ENCODE data around the gene PRRG4. TPM values are rescaled to one million over a fixed set of nuclear protein-coding genes. Genes with fewer than 3 reads are reported as not detected.

The PRRG4 gene
- total and polyA plus RNA-seq, 2 of the 13 experiments (the other 11 are each of a cell fraction or from before 2014, with no cell fraction given), result 0.24 to 0.95 TPM

DNA sequence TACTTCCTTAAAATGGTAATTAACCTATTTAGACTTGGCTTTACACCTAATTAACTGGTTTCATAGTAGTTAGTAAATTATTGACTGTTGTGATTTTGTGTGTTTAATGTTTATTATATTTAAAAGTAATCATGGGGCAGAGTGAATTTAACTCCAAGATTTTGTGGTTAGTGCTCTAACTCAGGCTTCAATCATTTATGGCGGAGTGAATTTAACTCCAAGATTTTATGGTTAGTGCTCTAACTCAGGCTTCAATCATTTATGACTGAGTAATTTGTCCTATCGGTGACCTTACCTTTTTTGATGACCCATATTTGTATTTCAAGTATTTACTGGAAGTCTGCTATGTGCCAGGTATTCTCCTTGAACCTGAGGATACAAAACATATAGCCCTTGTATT, 7.2 kb downstream of the PRRG4 start:
- Histone ChIP-seq H3K4me3 (replicated peaks in 1 of 3; ENCODE audit: insufficient read depth in 1 of 3, low read depth in 2 of 3, low read length in 3 of 3) (no peak overlapping the region), H3K4me1 (ENCODE audit: insufficient read depth, low read length) (no peaks in the 10 kb centered on the region), H4K20me1 (ENCODE audit: insufficient read depth, low read length) (no peaks in the 10 kb centered on the region), H3K9me3 (ENCODE audit: low read length) (no peaks in the 10 kb centered on the region), H3K27ac (ENCODE audit: extremely low read length, insufficient read depth, low read length) (no peak overlapping the region), H3K36me3 (replicated peaks in 1 of 2; ENCODE audit: control insufficient read depth in 1 of 2, insufficient read depth in 2 of 2, low read length in 2 of 2) (no peaks in the 10 kb centered on the region), H3K9ac (ENCODE audit: insufficient read depth, low read depth, low read length) (no peak overlapping the region), H2AFZ (ENCODE audit: low read length) (no peak overlapping the region), H3K27me3 (ENCODE audit: control insufficient read depth in 1 of 2, insufficient read depth in 2 of 2, low read length in 2 of 2) (no peaks in the 10 kb centered on the region), H3K4me2 (ENCODE audit: low read depth, low read length) (no peak overlapping the region), H3K79me2 (ENCODE audit: insufficient read depth, low read length) (no peaks in the 10 kb centered on the region)
- FAIRE-seq (no peak), DNase-seq (ENCODE audit: low spot score) (no peak), ATAC-seq (no peak)
- POLR2A ChIA-PET, result no interaction called here
- in situ Hi-C loops (cut with HindIII; ENCODE audit: extremely low pct_ligation_motif_present, low pct_unique_long_range_greater_than_20kb) (no loop called here), intact Hi-C loops (cut with micrococcal nuclease; ENCODE audit: unreplicated experiment) (no loop called here)
- TF ChIP-seq, protein P1, sequence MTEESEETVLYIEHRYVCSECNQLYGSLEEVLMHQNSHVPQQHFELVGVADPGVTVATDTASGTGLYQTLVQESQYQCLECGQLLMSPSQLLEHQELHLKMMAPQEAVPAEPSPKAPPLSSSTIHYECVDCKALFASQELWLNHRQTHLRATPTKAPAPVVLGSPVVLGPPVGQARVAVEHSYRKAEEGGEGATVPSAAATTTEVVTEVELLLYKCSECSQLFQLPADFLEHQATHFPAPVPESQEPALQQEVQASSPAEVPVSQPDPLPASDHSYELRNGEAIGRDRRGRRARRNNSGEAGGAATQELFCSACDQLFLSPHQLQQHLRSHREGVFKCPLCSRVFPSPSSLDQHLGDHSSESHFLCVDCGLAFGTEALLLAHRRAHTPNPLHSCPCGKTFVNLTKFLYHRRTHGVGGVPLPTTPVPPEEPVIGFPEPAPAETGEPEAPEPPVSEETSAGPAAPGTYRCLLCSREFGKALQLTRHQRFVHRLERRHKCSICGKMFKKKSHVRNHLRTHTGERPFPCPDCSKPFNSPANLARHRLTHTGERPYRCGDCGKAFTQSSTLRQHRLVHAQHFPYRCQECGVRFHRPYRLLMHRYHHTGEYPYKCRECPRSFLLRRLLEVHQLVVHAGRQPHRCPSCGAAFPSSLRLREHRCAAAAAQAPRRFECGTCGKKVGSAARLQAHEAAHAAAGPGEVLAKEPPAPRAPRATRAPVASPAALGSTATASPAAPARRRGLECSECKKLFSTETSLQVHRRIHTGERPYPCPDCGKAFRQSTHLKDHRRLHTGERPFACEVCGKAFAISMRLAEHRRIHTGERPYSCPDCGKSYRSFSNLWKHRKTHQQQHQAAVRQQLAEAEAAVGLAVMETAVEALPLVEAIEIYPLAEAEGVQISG (CRISPR knock-in tag; IDR thresholded peaks at IDR 0.05), result no peak
- TF ChIP-seq HNRNPK (IDR thresholded peaks at IDR 0.05; ENCODE audit: low read depth, low read length, poor library complexity, severe bottlenecking) (no peak), ZNF12 (CRISPR knock-in tag; IDR thresholded peaks at IDR 0.05) (no peak), ZNF143 (CRISPR knock-in tag; IDR thresholded peaks at IDR 0.05) (no peak), SP140L (CRISPR knock-in tag; IDR thresholded peaks at IDR 0.05; ENCODE audit: borderline replicate concordance) (no peak), SOX6 (IDR thresholded peaks at IDR 0.05) (no peak), SOX6 (CRISPR knock-in tag; IDR thresholded peaks at IDR 0.05) (no peak), ZNF44 (CRISPR knock-in tag; IDR thresholded peaks at IDR 0.05) (no peak), RFX5 (IDR thresholded peaks at IDR 0.05; ENCODE audit: low read depth, low read length) (no peak), PRPF4 (IDR thresholded peaks at IDR 0.05; ENCODE audit: low read depth, low read length, poor library complexity, severe bottlenecking) (no peak), RXRA (CRISPR knock-in tag; IDR thresholded peaks at IDR 0.05) (no peak), TCF12 (IDR thresholded peaks at IDR 0.05) (no peak), TCF12 (CRISPR knock-in tag; IDR thresholded peaks at IDR 0.05) (no peak), NFYB (CRISPR knock-in tag; IDR thresholded peaks at IDR 0.05) (no peak), ZNF776 (CRISPR knock-in tag; IDR thresholded peaks at IDR 0.05) (no peak)
- TF ChIP-seq, protein P2, sequence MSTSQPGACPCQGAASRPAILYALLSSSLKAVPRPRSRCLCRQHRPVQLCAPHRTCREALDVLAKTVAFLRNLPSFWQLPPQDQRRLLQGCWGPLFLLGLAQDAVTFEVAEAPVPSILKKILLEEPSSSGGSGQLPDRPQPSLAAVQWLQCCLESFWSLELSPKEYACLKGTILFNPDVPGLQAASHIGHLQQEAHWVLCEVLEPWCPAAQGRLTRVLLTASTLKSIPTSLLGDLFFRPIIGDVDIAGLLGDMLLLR (CRISPR knock-in tag; IDR thresholded peaks at IDR 0.05), result no peak
- TF ChIP-seq, protein P3, sequence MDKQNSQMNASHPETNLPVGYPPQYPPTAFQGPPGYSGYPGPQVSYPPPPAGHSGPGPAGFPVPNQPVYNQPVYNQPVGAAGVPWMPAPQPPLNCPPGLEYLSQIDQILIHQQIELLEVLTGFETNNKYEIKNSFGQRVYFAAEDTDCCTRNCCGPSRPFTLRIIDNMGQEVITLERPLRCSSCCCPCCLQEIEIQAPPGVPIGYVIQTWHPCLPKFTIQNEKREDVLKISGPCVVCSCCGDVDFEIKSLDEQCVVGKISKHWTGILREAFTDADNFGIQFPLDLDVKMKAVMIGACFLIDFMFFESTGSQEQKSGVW (CRISPR knock-in tag; IDR thresholded peaks at IDR 0.05; ENCODE audit: borderline replicate concordance), result no peak
- TF ChIP-seq, protein P4, sequence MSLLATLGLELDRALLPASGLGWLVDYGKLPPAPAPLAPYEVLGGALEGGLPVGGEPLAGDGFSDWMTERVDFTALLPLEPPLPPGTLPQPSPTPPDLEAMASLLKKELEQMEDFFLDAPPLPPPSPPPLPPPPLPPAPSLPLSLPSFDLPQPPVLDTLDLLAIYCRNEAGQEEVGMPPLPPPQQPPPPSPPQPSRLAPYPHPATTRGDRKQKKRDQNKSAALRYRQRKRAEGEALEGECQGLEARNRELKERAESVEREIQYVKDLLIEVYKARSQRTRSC (CRISPR knock-in tag; IDR thresholded peaks at IDR 0.05; ENCODE audit: low read depth), result no peak
- TF ChIP-seq, protein P5, sequence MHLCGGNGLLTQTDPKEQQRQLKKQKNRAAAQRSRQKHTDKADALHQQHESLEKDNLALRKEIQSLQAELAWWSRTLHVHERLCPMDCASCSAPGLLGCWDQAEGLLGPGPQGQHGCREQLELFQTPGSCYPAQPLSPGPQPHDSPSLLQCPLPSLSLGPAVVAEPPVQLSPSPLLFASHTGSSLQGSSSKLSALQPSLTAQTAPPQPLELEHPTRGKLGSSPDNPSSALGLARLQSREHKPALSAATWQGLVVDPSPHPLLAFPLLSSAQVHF (CRISPR knock-in tag; IDR thresholded peaks at IDR 0.05), result no peak
- TF ChIP-seq, protein P6, sequence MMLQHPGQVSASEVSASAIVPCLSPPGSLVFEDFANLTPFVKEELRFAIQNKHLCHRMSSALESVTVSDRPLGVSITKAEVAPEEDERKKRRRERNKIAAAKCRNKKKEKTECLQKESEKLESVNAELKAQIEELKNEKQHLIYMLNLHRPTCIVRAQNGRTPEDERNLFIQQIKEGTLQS (CRISPR knock-in tag; IDR thresholded peaks at IDR 0.05), result no peak
- WGBS (ENCODE audit: low lambda C conversion rate), result 50% methylated on average over 2 of the region's 2 CpGs
- BruUV-seq (replicated peaks), result no TSS peak
- CTCF ChIA-PET (ENCODE audit: low intra/inter-chr PET ratio, low total read pairs), result no interaction called here
